NOMO-1 (cell line): Measurements from ENCODE around the gene FCGR3A.
"Not testable (repeated sequence)": the region's sequence is repeated elsewhere in the genome, so short reads cannot be mapped to it uniquely, and the experiment has no call there.

Source experiments
- DNase-seq, 2 experiments: peaks; one replicate each; lab custom pipeline; 2025; ENCODE audit not compliant: unreplicated experiment in 2 of 2; lab: John Stamatoyannopoulos, UW

Gene FCGR3A

GRCh38 chr1:161531986-161532643, 17.5 kb downstream of the FCGR3A start:
- DNase-seq, result peak in 1 of 2 experiments; percentile 13

GRCh38 chr1:161530671-161531641, 18.7 kb downstream of the FCGR3A start:
- peak; percentile 88 to 97 for DNase-seq

GRCh38 chr1:161530158-161530557, 19.5 kb downstream of the FCGR3A start:
- DNase-seq, result peak; percentile 28 to 49

GRCh38 chr1:161529463-161530104, 20.0 kb downstream of the FCGR3A start:
- peak in 1 of 2 experiments; percentile 43 for DNase-seq

- peak in 1 of 2 experiments; percentile 11 for DNase-seq
These were observed 21.1 kb downstream of the FCGR3A start for GRCh38 chr1:161528550-161528949.

- not testable (repeated sequence) for DNase-seq
These were observed 23.7 kb downstream of the FCGR3A start for GRCh38 chr1:161525918-161526317.

- not testable (repeated sequence) for DNase-seq
These were observed 24.3 kb downstream of the FCGR3A start for GRCh38 chr1:161525321-161525720.

- DNase-seq, result not testable (repeated sequence)
These were observed 24.8 kb downstream of the FCGR3A start for GRCh38 chr1:161524742-161525291.

GRCh38 chr1:161523817-161524741, 25.5 kb downstream of the FCGR3A start, which contains the start of gene HSPA6:
HSPA6 (plus strand) TSS chr1:161524540; CDS start chr1:161524659, 119 bp downstream.
- peak; percentile 63 to 67 for DNase-seq

- DNase-seq, result not testable (repeated sequence)
These were observed 26.4 kb downstream of the FCGR3A start for GRCh38 chr1:161523041-161523816.

GRCh38 chr1:161513953-161514352, 35.7 kb downstream of the FCGR3A start:
- not testable (repeated sequence) for DNase-seq

GRCh38 chr1:161513448-161513780, 36.2 kb downstream of the FCGR3A start:
- not testable (repeated sequence) for DNase-seq

GRCh38 chr1:161512636-161513447, 36.8 kb downstream of the FCGR3A start:
- DNase-seq, result not testable (repeated sequence)

- no peak for DNase-seq
These were observed 37.9 kb downstream of the FCGR3A start for GRCh38 chr1:161511756-161512060.

- DNase-seq, result no peak
These were observed 38.4 kb downstream of the FCGR3A start for GRCh38 chr1:161511018-161511755.

- DNase-seq, result no peak
These were observed 39.1 kb downstream of the FCGR3A start for GRCh38 chr1:161510477-161510876.

GRCh38 chr1:161506336-161507223, 43.0 kb downstream of the FCGR3A start:
- DNase-seq, result peak; percentile 75 to 77
